ENCODE data around the gene CFAP157. TPM values are rescaled to one million over a fixed set of nuclear protein-coding genes. Genes with fewer than 3 reads are reported as not detected.
"Not testable (repeated sequence)": the region's sequence is repeated elsewhere in the genome, so short reads cannot be mapped to it uniquely, and the experiment has no call there.

The CFAP157 gene
- total and polyA plus RNA-seq, 7 donors = 0.12 TPM; not detected in 6

DNA sequence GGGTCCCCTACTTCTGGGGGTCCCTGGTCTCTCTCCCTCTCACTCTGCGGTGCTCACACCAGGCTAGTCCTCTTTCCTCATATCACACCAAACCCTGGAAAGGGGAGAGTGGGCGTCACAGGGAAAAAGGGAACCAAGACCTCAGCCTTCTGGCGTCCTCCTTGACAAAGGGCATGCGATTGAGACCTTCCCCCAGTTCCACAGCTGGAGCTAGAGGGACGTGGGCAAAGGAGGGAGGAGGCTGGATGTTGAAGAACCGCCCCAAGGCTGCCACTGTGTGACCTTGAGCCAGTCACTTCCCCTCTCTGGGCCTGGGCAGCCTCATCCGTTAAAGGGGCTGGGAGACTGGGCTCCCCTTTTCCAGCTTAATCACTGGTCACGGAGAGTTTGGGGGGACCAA lies 46.8 kb downstream of the CFAP157 start:
- no peak overlapping the region for H3K27ac ChIP-seq

DNA sequence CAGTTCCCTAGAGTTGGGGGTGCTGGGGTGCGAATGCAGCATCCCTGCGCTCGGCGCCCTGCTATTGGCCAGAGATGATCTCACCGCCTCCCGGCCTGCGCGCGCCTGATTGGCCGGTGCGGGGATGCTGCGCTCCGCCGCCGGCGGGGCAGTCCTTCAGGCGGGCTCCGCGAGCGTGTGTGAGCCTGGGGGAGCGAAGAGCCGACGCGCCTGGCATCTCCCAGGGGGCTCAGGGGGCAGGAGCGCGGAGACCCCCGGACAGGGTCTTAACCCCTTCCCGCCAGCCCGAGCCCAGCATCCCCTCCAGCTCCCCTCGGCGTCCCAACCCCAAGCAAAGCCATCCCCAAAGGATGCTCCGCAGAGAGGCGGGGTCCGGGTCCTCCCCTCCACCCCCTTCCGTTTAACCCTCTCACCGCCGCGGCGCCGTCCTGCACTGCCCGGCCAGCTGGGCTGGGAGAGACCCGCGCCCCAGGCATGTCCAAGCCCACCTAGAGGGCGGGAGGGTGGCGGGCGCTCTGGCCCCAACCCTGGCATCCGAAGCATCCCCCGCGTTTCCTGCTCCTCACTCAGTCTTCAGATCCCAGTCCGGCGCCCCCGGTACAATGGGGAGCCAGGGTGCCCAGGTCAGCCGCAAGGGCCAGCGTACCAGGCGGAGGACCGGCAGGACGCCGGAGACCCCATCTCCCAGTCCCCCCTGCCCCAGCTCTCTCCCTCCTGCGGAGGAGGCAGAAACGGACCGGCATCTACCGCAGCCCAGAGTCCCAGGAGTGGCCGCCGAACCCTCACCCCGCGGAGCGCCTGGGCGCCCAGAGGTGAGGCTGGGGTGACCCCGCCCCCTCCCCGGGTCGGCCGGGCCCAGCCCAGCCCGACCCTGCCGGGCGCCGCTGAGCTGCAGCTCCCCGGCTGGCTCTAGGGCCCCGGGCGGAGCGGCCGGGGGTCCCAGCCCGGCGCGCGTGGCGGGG lies 47.6 kb downstream of the CFAP157 start:
- DNase-seq = no peak
- intact Hi-C loops (cut with DNase I) = no loop called here
- Histone ChIP-seq H3K27me3 (peaks cover 16 to 79% (median 49%) of the 10 kb centered on the region in 3 donors), H3K9me3 (no peaks in the 10 kb centered on the region), H3K4me1 (peaks cover 0 to 14% (median 13%) of the 10 kb centered on the region in 4 donors), H3K4me3 (no peak overlapping the region), H3K27ac (no peak overlapping the region), H3K36me3 (no peaks in the 10 kb centered on the region)
- WGBS, 2 donors = 17 to 57% methylated on average over 86 of the region's 86 CpGs
- TF ChIP-seq POLR2AphosphoS5 (IDR thresholded peaks at IDR 0.05) = no peak
- TF ChIP-seq, protein P1, sequence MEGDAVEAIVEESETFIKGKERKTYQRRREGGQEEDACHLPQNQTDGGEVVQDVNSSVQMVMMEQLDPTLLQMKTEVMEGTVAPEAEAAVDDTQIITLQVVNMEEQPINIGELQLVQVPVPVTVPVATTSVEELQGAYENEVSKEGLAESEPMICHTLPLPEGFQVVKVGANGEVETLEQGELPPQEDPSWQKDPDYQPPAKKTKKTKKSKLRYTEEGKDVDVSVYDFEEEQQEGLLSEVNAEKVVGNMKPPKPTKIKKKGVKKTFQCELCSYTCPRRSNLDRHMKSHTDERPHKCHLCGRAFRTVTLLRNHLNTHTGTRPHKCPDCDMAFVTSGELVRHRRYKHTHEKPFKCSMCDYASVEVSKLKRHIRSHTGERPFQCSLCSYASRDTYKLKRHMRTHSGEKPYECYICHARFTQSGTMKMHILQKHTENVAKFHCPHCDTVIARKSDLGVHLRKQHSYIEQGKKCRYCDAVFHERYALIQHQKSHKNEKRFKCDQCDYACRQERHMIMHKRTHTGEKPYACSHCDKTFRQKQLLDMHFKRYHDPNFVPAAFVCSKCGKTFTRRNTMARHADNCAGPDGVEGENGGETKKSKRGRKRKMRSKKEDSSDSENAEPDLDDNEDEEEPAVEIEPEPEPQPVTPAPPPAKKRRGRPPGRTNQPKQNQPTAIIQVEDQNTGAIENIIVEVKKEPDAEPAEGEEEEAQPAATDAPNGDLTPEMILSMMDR (IDR thresholded peaks at IDR 0.05) = no peak
- TF ChIP-seq POLR2A (IDR thresholded peaks at IDR 0.05) = no peak
- TF ChIP-seq EP300 (IDR thresholded peaks at IDR 0.05) = no peak

More for the DNA sequence above, 46.8 kb downstream of the CFAP157 start:
- Histone ChIP-seq H3K27me3 (peaks cover 16 to 79% (median 45%) of the 10 kb centered on the region in 3 donors), H3K36me3 (no peaks in the 10 kb centered on the region), H3K9me3 (no peaks in the 10 kb centered on the region), H3K4me3 (no peak overlapping the region), H3K4me1 (peaks cover 0 to 14% (median 13%) of the 10 kb centered on the region in 4 donors)
- DNase-seq = no peak
- 53 to 72% methylated on average over 8 of the region's 8 CpGs for WGBS, 2 donors
- TF ChIP-seq EP300 (IDR thresholded peaks at IDR 0.05) (no peak), POLR2AphosphoS5 (IDR thresholded peaks at IDR 0.05) (no peak), POLR2A (IDR thresholded peaks at IDR 0.05) (no peak)
- TF ChIP-seq, protein P1 (IDR thresholded peaks at IDR 0.05) = no peak
- intact Hi-C loops (cut with DNase I) = no loop called here

DNA sequence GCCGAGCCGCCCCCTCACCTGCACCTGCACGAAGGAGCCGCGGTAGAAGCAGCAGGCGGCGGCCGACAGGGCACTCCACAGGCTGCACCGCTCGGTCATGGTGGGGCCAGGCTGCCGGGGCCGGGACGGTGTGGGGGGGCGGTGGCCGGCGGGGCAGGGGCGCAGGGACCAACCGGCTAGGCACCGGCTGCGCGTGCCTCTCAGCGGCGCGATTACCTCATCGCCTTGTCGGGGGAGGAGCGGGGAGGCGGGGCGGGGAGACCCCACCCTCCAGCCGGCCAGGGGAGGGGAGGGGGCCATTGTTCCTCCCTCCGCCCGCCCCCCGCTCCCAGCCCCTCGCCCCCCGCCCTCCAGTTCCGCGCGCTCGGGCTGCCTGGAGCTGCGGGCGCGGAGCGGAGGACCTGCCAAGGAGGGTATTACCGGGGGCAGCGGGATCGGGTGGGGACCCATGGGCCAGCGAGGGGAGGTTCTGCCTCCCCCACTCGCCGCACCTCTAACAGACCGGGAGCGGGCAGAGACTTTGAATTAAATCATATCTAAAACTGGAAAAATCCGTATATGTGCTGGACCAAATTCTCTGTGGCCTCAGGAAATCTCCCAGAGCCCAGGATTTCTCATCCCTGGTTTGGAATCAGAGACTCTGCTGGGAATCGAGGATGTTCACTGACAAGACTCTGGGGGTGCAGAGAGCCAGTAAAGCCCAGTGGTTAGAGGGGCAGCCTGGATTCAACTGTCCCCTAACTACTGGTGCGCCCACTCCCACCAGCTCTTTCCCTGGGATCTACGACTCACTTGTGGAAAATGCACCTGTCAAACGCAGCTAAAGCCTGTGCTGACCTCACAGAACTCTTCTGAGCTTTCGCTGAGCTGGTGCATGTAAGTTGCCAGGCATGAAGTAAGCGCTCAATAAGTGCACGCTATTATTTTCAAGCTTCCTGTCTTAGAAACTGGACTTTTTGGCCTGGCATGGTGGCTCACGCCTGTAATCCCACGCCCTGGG lies 48.6 kb downstream of the CFAP157 start:
- Histone ChIP-seq H3K4me1 (peaks cover 0 to 14% (median 13%) of the 10 kb centered on the region in 4 donors), H3K36me3 (no peaks in the 10 kb centered on the region), H3K4me3 (no peak overlapping the region), H3K27me3 (peaks cover 16 to 84% (median 53%) of the 10 kb centered on the region in 3 donors), H3K27ac (peak overlapping the region in 1 of 4 donors; percentile 8), H3K9me3 (no peaks in the 10 kb centered on the region)
- TF ChIP-seq EP300 (IDR thresholded peaks at IDR 0.05) (no peak), POLR2A (IDR thresholded peaks at IDR 0.05) (no peak), POLR2AphosphoS5 (IDR thresholded peaks at IDR 0.05) (no peak)
- TF ChIP-seq, protein P1 (IDR thresholded peaks at IDR 0.05) = no peak
- 21 to 70% methylated on average over 61 of the region's 61 CpGs for WGBS, 2 donors
- intact Hi-C loops (cut with DNase I) = no loop called here
- no peak for DNase-seq

DNA sequence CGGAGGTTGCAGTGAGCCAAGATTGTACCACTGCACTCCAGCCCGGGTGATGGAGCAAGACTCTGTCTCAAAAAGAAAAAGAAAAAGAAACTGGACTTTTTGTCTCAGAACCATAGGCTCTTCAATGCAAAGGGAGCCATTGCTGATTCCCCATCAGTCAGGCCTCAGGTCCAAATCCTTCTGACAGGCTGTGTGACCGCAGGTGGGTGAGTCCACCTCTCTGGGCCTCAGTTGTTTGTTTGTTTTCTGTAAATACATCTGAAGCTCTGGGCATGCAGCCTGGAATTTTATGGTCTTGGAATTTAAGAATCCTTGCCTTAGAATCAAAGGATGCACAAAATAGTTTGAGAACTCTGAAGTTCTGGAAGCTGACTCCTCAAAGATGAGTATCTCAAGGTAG lies 49.4 kb downstream of the CFAP157 start:
- H3K27me3 ChIP-seq = peaks cover 16 to 87% (median 53%) of the 10 kb centered on the region in 3 donors
- no peak for DNase-seq

DNA sequence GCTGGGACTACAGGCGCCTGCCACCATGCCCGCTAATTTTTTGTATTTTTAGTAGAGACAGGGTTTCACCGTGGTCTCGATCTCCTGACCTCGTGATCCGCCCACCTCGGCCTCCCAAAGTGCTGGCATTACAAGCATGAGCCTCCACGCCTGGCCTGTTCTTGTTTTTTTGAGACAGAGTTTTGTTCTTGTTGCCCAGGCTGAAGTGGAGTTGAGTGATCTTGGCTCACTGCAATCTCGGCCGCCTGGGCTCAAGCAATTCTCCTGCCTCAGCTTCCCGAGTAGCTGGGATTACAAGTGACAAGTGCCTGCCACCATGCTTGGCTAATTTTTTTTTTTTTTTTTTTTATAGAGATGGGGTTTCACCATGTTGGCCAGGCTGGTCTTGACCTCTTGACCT lies 50.0 kb downstream of the CFAP157 start:
- DNase-seq; intact Hi-C loops (cut with DNase I): not testable (repeated sequence)
- H3K27me3 ChIP-seq = peaks cover 19 to 86% (median 56%) of the 10 kb centered on the region in 3 donors

More for the DNA sequence above, 49.4 kb downstream of the CFAP157 start:
- intact Hi-C loops (cut with DNase I) = no loop called here
- WGBS, 2 donors = 75 to 84% methylated on average over 3 of the region's 3 CpGs
- Histone ChIP-seq H3K4me3 (no peak overlapping the region), H3K9me3 (no peaks in the 10 kb centered on the region), H3K4me1 (peaks cover 0 to 14% (median 13%) of the 10 kb centered on the region in 4 donors), H3K27ac (no peak overlapping the region), H3K36me3 (no peaks in the 10 kb centered on the region)
- TF ChIP-seq EP300 (IDR thresholded peaks at IDR 0.05) (no peak), POLR2AphosphoS5 (IDR thresholded peaks at IDR 0.05) (no peak), POLR2A (IDR thresholded peaks at IDR 0.05) (no peak)
- TF ChIP-seq, protein P1 (IDR thresholded peaks at IDR 0.05) = no peak

More for the DNA sequence above, 50.0 kb downstream of the CFAP157 start:
- H3K4me1 ChIP-seq = peaks cover 0 to 14% (median 13%) of the 10 kb centered on the region in 4 donors
- 79 to 89% methylated on average over 11 of the region's 11 CpGs for whole genome bisulfite sequencing, 2 donors
- H3K4me3 ChIP-seq, H3K36me3 ChIP-seq, H3K9me3 ChIP-seq, H3K27ac ChIP-seq: not testable (repeated sequence)
